ENCODE results near the gene NOTCH1.

- TF ChIP-seq CTCF (IDR thresholded peaks at IDR 0.05) (no peak), POLR2A (IDR thresholded peaks at IDR 0.05) (no peak), POLR2AphosphoS5 (IDR thresholded peaks at IDR 0.05) (no peak)
Measured at GRCh38 chr9:136566553-136566895, 20.7 kb upstream of the NOTCH1 start.
